Measurements from ENCODE around the gene RBM46. TPM values are rescaled to one million over a fixed set of nuclear protein-coding genes. Genes with fewer than 3 reads are reported as not detected.

Gene RBM46
- total and polyA plus RNA-seq, 2 donors from 2014 or later, result not detected

DNA sequence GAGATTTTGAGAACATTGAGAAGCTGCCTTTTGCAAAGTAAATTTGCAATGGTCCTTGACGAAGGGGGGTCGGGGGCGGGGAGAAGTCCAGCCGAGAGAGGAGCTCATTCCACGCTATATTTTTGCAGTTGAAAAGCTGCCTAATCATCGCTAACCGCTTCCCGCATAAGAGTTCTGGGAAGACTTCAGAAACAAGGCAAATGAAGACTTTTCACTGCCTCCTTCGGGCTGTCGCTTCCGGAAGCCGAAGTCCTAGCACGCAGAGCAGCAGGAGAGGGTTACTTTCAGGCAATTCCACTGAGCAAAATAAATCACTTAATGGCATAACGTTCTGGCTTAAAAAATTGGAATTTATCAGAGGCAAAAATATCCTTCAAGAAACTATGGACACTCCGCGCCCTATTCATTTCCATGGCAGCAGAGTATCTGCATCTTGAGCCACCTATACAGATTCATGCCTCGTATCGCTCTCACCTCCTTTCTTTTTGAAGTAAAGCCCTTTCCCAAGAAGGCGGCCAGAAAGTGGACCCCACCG is 39.9 kb upstream of the RBM46 start:
- Histone ChIP-seq H3K36me3 (ENCODE audit: control insufficient read depth in 2 of 3, insufficient read depth in 3 of 3, low read length in 3 of 3) (no peaks in the 10 kb centered on the region), H3K9ac (ENCODE audit: low read length in 3 of 3) (no peak overlapping the region), H3K27me3 (ENCODE audit: control insufficient read depth, insufficient read depth, low read length) (peaks cover 43% of the 10 kb centered on the region), H3K4me3 (ENCODE audit: low read length in 3 of 3) (no peak overlapping the region), H3K27ac (ENCODE audit: low read depth in 2 of 2, low read length in 2 of 2) (no peak overlapping the region), H3K9me3 (ENCODE audit: control insufficient read depth in 2 of 3, insufficient read depth in 1 of 3, low read length in 3 of 3) (no peaks in the 10 kb centered on the region), H3K4me1 (ENCODE audit: control insufficient read depth in 2 of 3, insufficient read depth in 2 of 3, low read depth in 1 of 3, low read length in 3 of 3) (peaks cover 0 to 8% (median 0%) of the 10 kb centered on the region in 3 donors)
- DNase-seq, result peak in 3 of 5 donors; percentile 9 to 47 (median 27)
- FAIRE-seq, result no peak
- TF ChIP-seq, protein P1, sequence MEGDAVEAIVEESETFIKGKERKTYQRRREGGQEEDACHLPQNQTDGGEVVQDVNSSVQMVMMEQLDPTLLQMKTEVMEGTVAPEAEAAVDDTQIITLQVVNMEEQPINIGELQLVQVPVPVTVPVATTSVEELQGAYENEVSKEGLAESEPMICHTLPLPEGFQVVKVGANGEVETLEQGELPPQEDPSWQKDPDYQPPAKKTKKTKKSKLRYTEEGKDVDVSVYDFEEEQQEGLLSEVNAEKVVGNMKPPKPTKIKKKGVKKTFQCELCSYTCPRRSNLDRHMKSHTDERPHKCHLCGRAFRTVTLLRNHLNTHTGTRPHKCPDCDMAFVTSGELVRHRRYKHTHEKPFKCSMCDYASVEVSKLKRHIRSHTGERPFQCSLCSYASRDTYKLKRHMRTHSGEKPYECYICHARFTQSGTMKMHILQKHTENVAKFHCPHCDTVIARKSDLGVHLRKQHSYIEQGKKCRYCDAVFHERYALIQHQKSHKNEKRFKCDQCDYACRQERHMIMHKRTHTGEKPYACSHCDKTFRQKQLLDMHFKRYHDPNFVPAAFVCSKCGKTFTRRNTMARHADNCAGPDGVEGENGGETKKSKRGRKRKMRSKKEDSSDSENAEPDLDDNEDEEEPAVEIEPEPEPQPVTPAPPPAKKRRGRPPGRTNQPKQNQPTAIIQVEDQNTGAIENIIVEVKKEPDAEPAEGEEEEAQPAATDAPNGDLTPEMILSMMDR (IDR thresholded peaks at IDR 0.05; ENCODE audit: borderline replicate concordance, extremely low read depth, insufficient read depth), result no peak
- intact Hi-C loops (cut with DNase I), result no loop called here

DNA sequence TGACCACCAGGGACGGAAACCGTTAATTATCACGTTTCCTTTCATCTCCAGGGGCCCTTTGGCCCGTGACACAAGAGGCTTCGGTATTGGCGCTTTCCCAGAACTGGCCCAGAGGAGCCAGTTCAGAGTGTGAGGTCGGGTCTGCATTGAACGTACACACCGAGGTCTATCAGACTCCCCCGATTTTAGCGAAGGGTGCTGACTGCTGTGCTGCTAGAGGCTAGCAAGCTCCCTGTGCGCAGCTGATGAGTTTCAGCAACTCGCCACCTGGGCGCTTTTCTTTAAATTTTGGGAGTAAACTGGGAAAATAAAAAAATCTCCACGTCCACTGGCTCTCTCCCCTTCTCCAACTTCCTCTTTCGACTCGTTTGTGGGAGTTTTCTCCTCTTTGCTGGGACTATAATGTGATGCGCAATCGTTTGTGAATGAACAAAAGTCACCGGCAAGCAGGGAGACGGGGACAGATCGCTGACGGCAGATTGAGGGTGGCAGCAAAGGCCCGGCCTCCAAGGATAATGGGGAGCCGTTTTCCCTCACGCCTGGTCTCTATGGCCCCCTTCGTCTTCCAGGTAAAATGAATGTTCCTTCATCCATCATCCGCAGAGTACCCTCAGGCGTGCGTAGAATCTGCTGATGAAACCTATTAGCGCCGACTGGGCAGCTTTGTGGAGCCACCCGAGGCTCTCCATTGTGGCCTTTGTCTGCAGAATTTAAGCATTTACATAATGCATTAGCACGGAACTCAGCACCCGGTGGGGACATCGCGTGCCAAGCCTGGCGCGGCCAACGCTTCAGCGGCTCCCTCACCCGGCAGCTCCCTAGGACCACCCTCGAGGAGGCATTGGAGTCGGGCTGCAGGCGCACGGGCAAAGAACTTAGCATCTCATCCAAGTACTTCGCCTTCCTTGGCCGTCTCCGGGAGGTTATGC is 38.9 kb upstream of the RBM46 start:
- FAIRE-seq (no peak), DNase-seq (peak in 4 of 5 donors; percentile 24 to 46 (median 42))
- intact Hi-C loops (cut with DNase I), result no loop called here
- no peaks in the 10 kb centered on the region for H3K9me3 ChIP-seq (ENCODE audit: control insufficient read depth in 2 of 3, insufficient read depth in 1 of 3, low read length in 3 of 3)
- H3K9ac ChIP-seq (ENCODE audit: low read length in 3 of 3), result no peak overlapping the region
- no peak overlapping the region for H3K27ac ChIP-seq (ENCODE audit: low read depth in 2 of 2, low read length in 2 of 2)
- H3K36me3 ChIP-seq (ENCODE audit: control insufficient read depth in 2 of 3, insufficient read depth in 3 of 3, low read length in 3 of 3), result no peaks in the 10 kb centered on the region
- H3K27me3 ChIP-seq (ENCODE audit: control insufficient read depth, insufficient read depth, low read length), result peaks cover 43% of the 10 kb centered on the region
- H3K4me1 ChIP-seq (ENCODE audit: control insufficient read depth in 2 of 3, insufficient read depth in 2 of 3, low read depth in 1 of 3, low read length in 3 of 3), result peaks cover 0 to 8% (median 0%) of the 10 kb centered on the region in 3 donors
- H3K4me3 ChIP-seq (ENCODE audit: low read length in 3 of 3), result peak overlapping the region in 2 of 3 donors; percentile 22 to 42
- TF ChIP-seq, protein P1 (IDR thresholded peaks at IDR 0.05; ENCODE audit: borderline replicate concordance, extremely low read depth, insufficient read depth), result no peak

DNA sequence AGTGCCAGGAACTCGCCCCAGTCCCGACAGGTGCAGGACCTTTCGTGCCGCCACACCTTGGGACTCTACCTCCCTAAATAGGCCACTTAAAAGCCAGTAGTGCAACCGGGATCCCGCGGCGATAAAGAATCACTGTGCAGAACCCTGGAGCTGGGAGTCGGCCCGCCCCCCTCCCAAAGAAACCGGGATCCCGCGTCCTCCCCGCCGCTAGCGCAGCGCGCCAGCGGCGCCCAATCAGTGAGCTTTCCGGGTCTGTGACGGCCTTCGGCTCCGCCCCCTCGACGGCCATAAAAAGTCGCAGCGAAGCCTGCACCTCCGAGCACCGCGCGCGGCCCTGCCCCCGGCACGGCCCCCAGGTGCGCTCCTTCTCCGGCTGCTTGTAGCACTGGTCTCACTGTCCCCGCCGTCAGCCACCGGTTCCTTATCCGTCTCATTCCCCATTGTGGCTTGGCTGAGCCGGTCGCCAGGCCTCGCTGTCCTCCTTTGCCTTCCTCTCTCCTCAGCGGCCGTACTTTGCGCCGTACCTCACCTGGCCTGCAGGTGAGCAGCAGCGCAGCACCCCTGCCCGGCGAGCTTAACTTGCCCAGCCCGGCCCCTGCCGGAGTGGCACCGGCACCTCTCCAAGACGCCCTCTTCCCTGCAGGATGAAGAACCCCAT is 37.3 kb upstream of the RBM46 start, which contains the start of gene LRAT:
Gene LRAT (plus strand): TSS at position 318 of the 658 bp plus-strand sequence. CDS start 327 bp downstream, at position 645.
- Histone ChIP-seq H3K27me3 (ENCODE audit: control insufficient read depth, insufficient read depth, low read length) (peaks cover 43% of the 10 kb centered on the region), H3K9ac (ENCODE audit: low read length in 3 of 3) (no peak within 1 kb of the TSS), H3K9me3 (ENCODE audit: control insufficient read depth in 2 of 3, insufficient read depth in 1 of 3, low read length in 3 of 3) (no peaks in the 10 kb centered on the region), H3K4me3 (ENCODE audit: low read length in 3 of 3) (peak within 1 kb of the TSS; percentile 49 to 70 (median 60)), H3K36me3 (ENCODE audit: control insufficient read depth in 2 of 3, insufficient read depth in 3 of 3, low read length in 3 of 3) (no peaks in the 10 kb centered on the region), H3K27ac (ENCODE audit: low read depth in 2 of 2, low read length in 2 of 2) (no peak within 1 kb of the TSS), H3K4me1 (ENCODE audit: control insufficient read depth in 2 of 3, insufficient read depth in 2 of 3, low read depth in 1 of 3, low read length in 3 of 3) (peaks cover 0 to 8% (median 0%) of the 10 kb centered on the region in 3 donors)
- intact Hi-C loops (cut with DNase I), result no loop called here
- TF ChIP-seq, protein P1 (IDR thresholded peaks at IDR 0.05; ENCODE audit: borderline replicate concordance, extremely low read depth, insufficient read depth), result no peak
- peak; percentile 74 to 85 (median 77) for DNase-seq
- no peak for FAIRE-seq

Data from kidney (tissue), 14 donors.